Measurements from ENCODE around the gene SHROOM2. TPM values are rescaled to one million over a fixed set of nuclear protein-coding genes. Genes with fewer than 3 reads are reported as not detected.

SHROOM2 gene
- total RNA-seq, 1 donor = not detected

- no peak overlapping the region for H3K4me3 ChIP-seq (ENCODE audit: low read depth, low read length)
- no peak for TF ChIP-seq CTCF (IDR thresholded peaks at IDR 0.05; ENCODE audit: insufficient read depth, low read length)
- no peak for DNase-seq (ENCODE audit: low read depth)
Measured at GRCh38 chrX:9816084-9816700, 30.0 kb downstream of the SHROOM2 start.

DNA sequence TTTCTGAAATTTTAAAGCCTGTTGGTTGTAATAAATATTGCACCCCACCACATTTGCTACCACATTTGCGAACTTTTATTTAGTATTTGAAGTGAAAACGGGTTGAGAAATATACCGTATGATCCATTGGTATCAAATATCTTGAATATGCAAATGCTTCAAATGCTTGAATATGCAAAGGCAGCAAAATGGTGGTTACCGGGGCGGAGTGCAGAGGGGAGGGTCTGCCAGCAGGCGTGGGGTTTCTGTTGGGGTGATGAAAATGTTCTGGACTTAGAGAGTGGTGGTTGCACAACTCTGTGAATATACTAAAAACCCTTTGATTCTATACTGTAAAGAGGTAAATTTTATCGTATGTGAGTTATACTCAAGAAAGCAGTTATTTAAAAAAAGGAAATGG lies 35.3 kb downstream of the SHROOM2 start:
- no peak overlapping the region for H3K4me3 ChIP-seq (ENCODE audit: low read depth, low read length)
- no peak for DNase-seq (ENCODE audit: low read depth)
- TF ChIP-seq CTCF (IDR thresholded peaks at IDR 0.05; ENCODE audit: insufficient read depth, low read length) = no peak

DNA sequence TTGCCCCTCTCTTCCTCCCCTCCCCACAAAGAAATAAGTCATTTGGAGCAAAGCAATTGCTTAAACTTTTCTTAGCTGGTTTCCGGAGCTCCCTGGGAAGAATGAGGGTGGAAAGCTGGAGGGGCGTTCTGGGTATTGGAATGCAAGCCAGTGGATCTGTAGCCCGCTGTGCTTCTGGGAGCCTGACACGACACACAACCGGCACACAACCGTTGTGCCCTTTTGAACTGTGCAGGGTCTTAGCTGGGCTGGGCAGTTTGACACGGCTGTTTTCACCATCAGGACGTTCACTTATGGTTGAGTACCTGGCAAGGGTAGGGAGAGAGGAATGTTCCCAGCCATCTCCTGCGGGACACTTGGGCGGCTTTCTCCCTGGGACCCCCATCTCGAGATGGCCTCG lies 38.3 kb downstream of the SHROOM2 start:
- no peak overlapping the region for H3K4me3 ChIP-seq (ENCODE audit: low read depth, low read length)
- DNase-seq (ENCODE audit: low read depth) = no peak
- no peak for TF ChIP-seq CTCF (IDR thresholded peaks at IDR 0.05; ENCODE audit: insufficient read depth, low read length)

GRCh38 chrX:9825129-9825790 lies 39.0 kb downstream of the SHROOM2 start:
- TF ChIP-seq CTCF (IDR thresholded peaks at IDR 0.05; ENCODE audit: insufficient read depth, low read length) = no peak
- DNase-seq (ENCODE audit: low read depth) = no peak
- H3K4me3 ChIP-seq (ENCODE audit: low read depth, low read length) = no peak overlapping the region

- H3K4me3 ChIP-seq (ENCODE audit: low read depth, low read length) = no peak overlapping the region
- DNase-seq (ENCODE audit: low read depth) = no peak
- TF ChIP-seq CTCF (IDR thresholded peaks at IDR 0.05; ENCODE audit: insufficient read depth, low read length) = no peak
Measured at GRCh38 chrX:9825966-9826365, 39.7 kb downstream of the SHROOM2 start.

DNA sequence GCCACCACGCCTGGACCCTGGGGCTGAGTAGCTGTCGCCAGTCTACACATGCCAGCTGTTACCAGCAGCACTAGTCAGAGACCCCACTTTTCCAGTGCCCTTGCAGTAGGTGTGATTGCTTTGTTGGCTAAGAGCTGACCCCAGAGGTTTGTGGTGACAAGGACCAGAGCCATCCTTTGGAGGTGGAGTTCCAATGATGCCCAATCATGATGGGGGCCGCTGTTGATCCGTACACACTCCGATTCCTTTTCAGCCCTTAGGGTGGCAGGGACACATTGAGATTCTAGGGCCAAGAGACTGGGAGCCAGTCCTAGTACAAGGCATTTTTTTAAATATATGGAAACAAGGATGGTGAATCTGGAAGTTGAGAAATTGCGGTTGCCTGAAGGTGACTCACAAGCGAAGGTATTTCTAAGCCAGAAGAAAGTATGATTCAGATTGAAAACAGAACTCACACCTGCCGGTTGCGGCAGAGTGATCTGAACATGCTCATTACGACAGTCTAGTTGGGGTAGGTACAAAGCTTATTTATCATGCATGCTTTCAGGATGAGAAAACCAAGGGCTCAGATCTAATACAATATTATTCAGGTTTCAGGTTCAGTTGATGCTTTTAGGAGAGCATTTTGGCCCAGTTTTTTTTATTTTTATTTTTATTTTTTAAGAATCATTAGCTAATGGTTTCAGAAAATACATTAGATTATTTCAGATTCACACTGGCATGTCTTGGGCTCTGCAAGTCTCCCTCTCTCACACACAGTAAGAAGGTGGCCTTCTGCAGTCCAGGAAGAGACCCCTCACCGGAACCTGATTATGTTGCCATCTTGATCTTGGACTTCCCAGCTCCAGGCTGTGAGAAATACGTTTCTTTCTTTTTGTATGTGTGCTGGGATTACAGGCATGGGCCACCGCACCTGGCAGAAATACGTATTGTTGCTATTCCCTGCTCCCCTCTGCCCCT lies 43.4 kb downstream of the SHROOM2 start:
- no peak for DNase-seq (ENCODE audit: low read depth)
- no peak overlapping the region for H3K4me3 ChIP-seq (ENCODE audit: low read depth, low read length)
- no peak for TF ChIP-seq CTCF (IDR thresholded peaks at IDR 0.05; ENCODE audit: insufficient read depth, low read length)

All from fibroblast of the aortic adventitia (primary cell).